Lower leg skin (tissue), 3 donors: ENCODE data around the gene RUNX2.

Experiments used
- POLR2A ChIP-seq, 2 donors: fragments of 450-650 bp; IDR thresholded peaks; one replicate each; pipeline ENCODE4 v1.6.1; 2016 to 2017; ENCODE audit warnings: antibody characterized with exemption in 2 of 2, mild to moderate bottlenecking in 1 of 2, moderate library complexity in 1 of 2
- TF ChIP-seq, protein P1 (sequence below), 3 donors: fragments of 450-650 bp; IDR thresholded peaks; one replicate each; pipeline ENCODE4 v1.5.1; 2016; ENCODE audit warnings: antibody characterized with exemption in 3 of 3, mild to moderate bottlenecking in 3 of 3, moderate library complexity in 2 of 3

DNA sequence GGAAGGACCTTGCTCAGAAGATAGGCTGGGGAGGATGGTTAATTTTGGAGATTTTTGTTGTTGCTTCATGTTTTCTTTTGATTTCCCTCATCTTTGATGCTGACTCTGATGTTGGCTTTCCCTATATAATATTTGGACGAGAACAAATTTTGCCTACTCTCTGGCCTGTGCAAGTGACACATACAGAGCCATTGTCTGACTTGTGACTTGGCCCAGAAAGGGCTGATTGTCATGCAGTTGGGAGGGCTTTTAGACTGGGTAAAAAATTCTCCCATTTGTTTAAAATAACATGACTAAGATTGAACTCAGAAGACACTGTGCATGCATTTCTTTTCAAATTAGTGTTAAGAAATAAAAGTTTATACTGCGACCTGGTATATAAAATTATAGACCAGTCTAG lies 148.2 kb downstream of the RUNX2 start:
- TF ChIP-seq, protein P1, sequence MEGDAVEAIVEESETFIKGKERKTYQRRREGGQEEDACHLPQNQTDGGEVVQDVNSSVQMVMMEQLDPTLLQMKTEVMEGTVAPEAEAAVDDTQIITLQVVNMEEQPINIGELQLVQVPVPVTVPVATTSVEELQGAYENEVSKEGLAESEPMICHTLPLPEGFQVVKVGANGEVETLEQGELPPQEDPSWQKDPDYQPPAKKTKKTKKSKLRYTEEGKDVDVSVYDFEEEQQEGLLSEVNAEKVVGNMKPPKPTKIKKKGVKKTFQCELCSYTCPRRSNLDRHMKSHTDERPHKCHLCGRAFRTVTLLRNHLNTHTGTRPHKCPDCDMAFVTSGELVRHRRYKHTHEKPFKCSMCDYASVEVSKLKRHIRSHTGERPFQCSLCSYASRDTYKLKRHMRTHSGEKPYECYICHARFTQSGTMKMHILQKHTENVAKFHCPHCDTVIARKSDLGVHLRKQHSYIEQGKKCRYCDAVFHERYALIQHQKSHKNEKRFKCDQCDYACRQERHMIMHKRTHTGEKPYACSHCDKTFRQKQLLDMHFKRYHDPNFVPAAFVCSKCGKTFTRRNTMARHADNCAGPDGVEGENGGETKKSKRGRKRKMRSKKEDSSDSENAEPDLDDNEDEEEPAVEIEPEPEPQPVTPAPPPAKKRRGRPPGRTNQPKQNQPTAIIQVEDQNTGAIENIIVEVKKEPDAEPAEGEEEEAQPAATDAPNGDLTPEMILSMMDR (IDR thresholded peaks at IDR 0.05), result no peak
- TF ChIP-seq POLR2A (IDR thresholded peaks at IDR 0.05), result no peak
